MM.1S (cell line): ENCODE measurements around the gene KCNK4.
A peak's percentile ranks its signal among the peaks of the same experiment; 100 is the strongest.

Experiments
- DNase-seq: peaks from one replicate; pipeline ENCODE4 v3.0.0-alpha.2; 2015
- H2AFZ ChIP-seq: fragments of 300-600 bp; sonication (generic); 2 replicates; pipeline ENCODE4 v1.6.0; 2016; ENCODE audit warnings: antibody characterized with exemption, low read length
- H3F3A ChIP-seq: fragments of 300-600 bp; sonication (generic); 2 replicates; pipeline ENCODE4 v1.6.1; 2016; ENCODE audit warnings: mild to moderate bottlenecking, antibody characterized with exemption, low read length, moderate library complexity, mixed read lengths; ENCODE audit not compliant: insufficient read depth
- H3K27ac ChIP-seq: fragments of 300-600 bp; sonication (generic); 2 replicates; pipeline ENCODE4 v1.5.1; 2016; ENCODE audit warnings: mild to moderate bottlenecking, low read length
- H3K27me3 ChIP-seq: fragments of 300-600 bp; sonication (generic); replicated peaks from 2 replicates; pipeline ENCODE4 v1.6.0; 2016; ENCODE audit warnings: low read length; ENCODE audit not compliant: insufficient read depth
- H3K36me3 ChIP-seq: fragments of 300-600 bp; sonication (generic); replicated peaks from 2 replicates; pipeline ENCODE4 v1.6.1; 2016; ENCODE audit warnings: mild to moderate bottlenecking, low read length, mixed read lengths; ENCODE audit not compliant: insufficient read depth
- H3K4me1 ChIP-seq: fragments of 300-600 bp; sonication (generic); 2 replicates; pipeline ENCODE4 v1.6.1; 2016; ENCODE audit warnings: low read length, mixed read lengths
- H3K4me2 ChIP-seq: fragments of 300-600 bp; sonication (generic); 2 replicates; pipeline ENCODE4 v1.6.0; 2016; ENCODE audit warnings: low read depth, low read length
- H3K4me3 ChIP-seq: fragments of 300-600 bp; sonication (generic); 2 replicates; pipeline ENCODE4 v1.5.1; 2016; ENCODE audit warnings: low read length, mixed read lengths
- H3K79me2 ChIP-seq: fragments of 300-600 bp; sonication (generic); 2 replicates; pipeline ENCODE4 v1.6.1; 2016; ENCODE audit warnings: mixed run types, low read length, mixed read lengths
- H3K9ac ChIP-seq: fragments of 300-600 bp; sonication (generic); 2 replicates; pipeline ENCODE4 v1.6.1; 2016; ENCODE audit warnings: low read length, mixed read lengths
- H3K9me2 ChIP-seq: fragments of 300-600 bp; sonication (generic); replicated peaks from 2 replicates; pipeline ENCODE4 v1.6.1; 2016; ENCODE audit warnings: mild to moderate bottlenecking, low read length, mixed read lengths; ENCODE audit not compliant: insufficient read depth
- H3K9me3 ChIP-seq: fragments of 300-600 bp; sonication (generic); replicated peaks from 2 replicates; pipeline ENCODE4 v1.6.1; 2016; ENCODE audit warnings: mild to moderate bottlenecking, low read length, mixed read lengths; ENCODE audit not compliant: insufficient read depth
- H4K20me1 ChIP-seq: fragments of 300-600 bp; sonication (generic); 2 replicates; pipeline ENCODE4 v1.6.1; 2016; ENCODE audit warnings: mild to moderate bottlenecking, low read length, moderate library complexity, mixed read lengths; ENCODE audit not compliant: insufficient read depth
- CTCF ChIP-seq: fragments of 300-600 bp; sonication (generic); IDR thresholded peaks from 2 replicates; pipeline ENCODE4 v1.5.1; 2016; ENCODE audit warnings: antibody characterized with exemption, low read length, mixed read lengths
- EZH2 ChIP-seq: fragments of 300-600 bp; sonication (generic); optimal IDR thresholded peaks from 2 replicates; pipeline ENCODE3; 2017; ENCODE audit warnings: low read depth, mild to moderate bottlenecking, antibody characterized with exemption, low read length, mixed read lengths
- EZH2phosphoT487 ChIP-seq: fragments of 300-600 bp; sonication (generic); IDR thresholded peaks from 2 replicates; pipeline ENCODE4 v1.6.1; 2018; ENCODE audit warnings: antibody characterized with exemption, low read length

KCNK4 gene

GRCh38 chr11:64250415-64251015 is 40.6 kb upstream of the KCNK4 start:
- peak overlapping the region; percentile 58 for H3K4me3 ChIP-seq
- peaks cover 20% of the 10 kb centered on the region for H3K79me2 ChIP-seq
- no peaks in the 10 kb centered on the region for H3K36me3 ChIP-seq
- no peak for DNase-seq
- H3K4me2 ChIP-seq: peak overlapping the region; percentile 96
- peak overlapping the region; percentile 84 for H2AFZ ChIP-seq
- peak overlapping the region; percentile 16; the same call in 1 of the 2 replicates for H3K9ac ChIP-seq
- H4K20me1 ChIP-seq: no peaks in the 10 kb centered on the region
- H3K9me2 ChIP-seq: no peaks in the 10 kb centered on the region
- TF ChIP-seq CTCF (no peak), EZH2phosphoT487 (no peak), EZH2 (no peak)
- 0 out of 2 replicates have a peak, but pooled peaks cover 4% of the 10 kb centered on the region for H3F3A ChIP-seq
- H3K27ac ChIP-seq: no peak overlapping the region
- H3K27me3 ChIP-seq: peaks cover 5% of the 10 kb centered on the region; the same call in 1 of the 2 replicates
- H3K4me1 ChIP-seq: no peaks in the 10 kb centered on the region; the same call in 1 of the 2 replicates
- no peaks in the 10 kb centered on the region for H3K9me3 ChIP-seq

GRCh38 chr11:64251016-64251752 is 39.9 kb upstream of the KCNK4 start, which contains the start of gene PLCB3:
Gene PLCB3 (plus strand): TSS chr11:64251530. CDS start chr11:64251650, 120 bp downstream.
- no peaks in the 10 kb centered on the region for H4K20me1 ChIP-seq
- no peaks in the 10 kb centered on the region for H3K9me2 ChIP-seq
- H3K27ac ChIP-seq: no peak within 1 kb of the TSS
- H3K9me3 ChIP-seq: no peaks in the 10 kb centered on the region
- peak within 1 kb of the TSS; percentile 84 for H2AFZ ChIP-seq
- 0 out of 2 replicates have a peak, but pooled peaks cover 4% of the 10 kb centered on the region for H3F3A ChIP-seq
- H3K36me3 ChIP-seq: no peaks in the 10 kb centered on the region
- H3K9ac ChIP-seq: peak within 1 kb of the TSS; percentile 69
- peaks cover 13% of the 10 kb centered on the region for H3K79me2 ChIP-seq
- peak within 1 kb of the TSS; percentile 100 for H3K4me2 ChIP-seq
- peak; percentile 56 for DNase-seq
- H3K4me1 ChIP-seq: no peaks in the 10 kb centered on the region; the same call in 1 of the 2 replicates
- no peak for TF ChIP-seq EZH2phosphoT487
- TF ChIP-seq CTCF: peak; percentile 49
- H3K4me3 ChIP-seq: peak within 1 kb of the TSS; percentile 83
- peaks cover 5% of the 10 kb centered on the region; the same call in 1 of the 2 replicates for H3K27me3 ChIP-seq

GRCh38 chr11:64251753-64252002 is 39.4 kb upstream of the KCNK4 start:
- 0 out of 2 replicates have a peak, but pooled peaks cover 4% of the 10 kb centered on the region for H3F3A ChIP-seq
- H3K4me2 ChIP-seq: peak overlapping the region; percentile 100
- no peaks in the 10 kb centered on the region for H4K20me1 ChIP-seq
- peaks cover 5% of the 10 kb centered on the region; the same call in 1 of the 2 replicates for H3K27me3 ChIP-seq
- H3K79me2 ChIP-seq: peaks cover 12% of the 10 kb centered on the region
- H3K9me3 ChIP-seq: no peaks in the 10 kb centered on the region
- TF ChIP-seq EZH2phosphoT487 (no peak), EZH2 (no peak), CTCF (no peak)
- H3K4me1 ChIP-seq: no peaks in the 10 kb centered on the region; the same call in 1 of the 2 replicates
- H3K9ac ChIP-seq: peak overlapping the region; percentile 69
- no peaks in the 10 kb centered on the region for H3K9me2 ChIP-seq
- H3K36me3 ChIP-seq: no peaks in the 10 kb centered on the region
- H2AFZ ChIP-seq: peak overlapping the region; percentile 84
- no peak for DNase-seq
- H3K27ac ChIP-seq: no peak overlapping the region
- H3K4me3 ChIP-seq: peak overlapping the region; percentile 83
